HCT116 (cell line): ENCODE results near the gene RFWD3. TPM values are rescaled to one million over a fixed set of nuclear protein-coding genes. Genes with fewer than 3 reads are reported as not detected.

Experiments
- total RNA-seq: library from RNA; stranded (reverse); gene quantifications from one replicate; pipeline ENCODE4 v1.2.1, GENCODE V29; 2021; ENCODE audit not compliant: unreplicated experiment

The RFWD3 gene
- total RNA-seq, 1 experiment from 2014 or later = 83.6 TPM

Other genes with a start within 250 kb of the RFWD3 start
- gene CLEC18B, start 245.4 kb downstream of the RFWD3 start, total RNA-seq = 2.1 TPM
- gene GLG1, start 59.8 kb downstream of the RFWD3 start, total RNA-seq = 237 TPM
- gene MLKL, start 34.0 kb upstream of the RFWD3 start, total RNA-seq = 8.3 TPM
- gene FA2H, start 107.9 kb upstream of the RFWD3 start, total RNA-seq = 11.1 TPM